Measurements from ENCODE around the gene CAST. TPM values are rescaled to one million over a fixed set of nuclear protein-coding genes. Genes with fewer than 3 reads are reported as not detected.

The CAST gene
- total RNA-seq, 1 experiment from 2014 or later: 395 TPM

- H3K27ac Mint-ChIP-seq (ENCODE audit: unreplicated experiment): peak overlapping the region; percentile 45
- H3K27me3 Mint-ChIP-seq (ENCODE audit: unreplicated experiment): no peaks in the 10 kb centered on the region
- intact Hi-C loops (cut with micrococcal nuclease; ENCODE audit: unreplicated experiment): no loop called here
- H3K4me1 Mint-ChIP-seq (ENCODE audit: low read depth, unreplicated experiment): peaks cover 98% of the 10 kb centered on the region
- H3K4me3 Mint-ChIP-seq (ENCODE audit: low read depth, unreplicated experiment): no peak overlapping the region
- BruUV-seq (replicated peaks): no TSS peak
- DNase-seq: no peak
- TF ChIP-seq CTCF (IDR thresholded peaks at IDR 0.05; ENCODE audit: unreplicated experiment): no peak
- no peaks in the 10 kb centered on the region for H3K9me3 Mint-ChIP-seq (ENCODE audit: low read depth, unreplicated experiment)
- peaks cover 11% of the 10 kb centered on the region for H3K36me3 Mint-ChIP-seq (ENCODE audit: insufficient read depth, unreplicated experiment)
- CTCF ChIA-PET: no interaction called here
Observed at GRCh38 chr5:96654209-96654608, 8.0 kb upstream of the CAST start.

- BruUV-seq (replicated peaks): no TSS peak
- Mint-ChIP-seq H3K9me3 (ENCODE audit: low read depth, unreplicated experiment) (no peaks in the 10 kb centered on the region), H3K27ac (ENCODE audit: unreplicated experiment) (peak overlapping the region; percentile 0), H3K4me1 (ENCODE audit: low read depth, unreplicated experiment) (peaks cover 97% of the 10 kb centered on the region), H3K4me3 (ENCODE audit: low read depth, unreplicated experiment) (peak overlapping the region; percentile 1), H3K27me3 (ENCODE audit: unreplicated experiment) (no peaks in the 10 kb centered on the region), H3K36me3 (ENCODE audit: insufficient read depth, unreplicated experiment) (peaks cover 11% of the 10 kb centered on the region)
- no peak for DNase-seq
- intact Hi-C loops (cut with micrococcal nuclease; ENCODE audit: unreplicated experiment): no loop called here
- no peak for TF ChIP-seq CTCF (IDR thresholded peaks at IDR 0.05; ENCODE audit: unreplicated experiment)
- CTCF ChIA-PET: interaction anchor here (1.2 to 1.5 kb wide), 2 partner anchors 25 to 28 kb away, joined by 3 read pairs; no protein-coding TSS in a partner anchor
Observed at GRCh38 chr5:96655085-96655484, 7.1 kb upstream of the CAST start.

DNA sequence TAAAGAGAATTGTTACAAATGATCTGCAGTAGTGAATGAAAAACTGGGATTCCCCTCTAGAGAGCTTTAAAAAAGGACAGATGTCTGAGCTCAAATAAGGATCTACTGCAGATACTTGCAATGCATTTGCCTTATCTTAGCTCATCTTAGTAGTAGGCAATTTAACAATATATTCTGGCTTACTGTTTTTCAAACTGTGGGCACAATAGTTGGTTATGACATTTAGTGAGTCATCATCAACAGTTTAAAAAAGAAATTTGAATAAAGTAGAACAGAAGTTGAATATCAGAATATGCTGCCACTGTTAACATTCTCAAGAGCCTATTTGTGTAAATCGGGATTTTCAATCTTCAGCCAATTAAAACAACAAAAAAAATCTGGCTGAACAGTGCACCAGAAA, 6.7 kb upstream of the CAST start:
- Mint-ChIP-seq H3K4me1 (ENCODE audit: low read depth, unreplicated experiment) (peaks cover 97% of the 10 kb centered on the region), H3K27me3 (ENCODE audit: unreplicated experiment) (no peaks in the 10 kb centered on the region), H3K36me3 (ENCODE audit: insufficient read depth, unreplicated experiment) (peaks cover 11% of the 10 kb centered on the region), H3K9me3 (ENCODE audit: low read depth, unreplicated experiment) (no peaks in the 10 kb centered on the region), H3K27ac (ENCODE audit: unreplicated experiment) (peak overlapping the region; percentile 98), H3K4me3 (ENCODE audit: low read depth, unreplicated experiment) (peak overlapping the region; percentile 1)
- no TSS peak for BruUV-seq (replicated peaks)
- DNase-seq: no peak
- CTCF ChIA-PET: interaction anchor here (1.2 to 1.5 kb wide), 2 partner anchors 26 to 29 kb away, joined by 3 read pairs; no protein-coding TSS in a partner anchor
- intact Hi-C loops (cut with micrococcal nuclease; ENCODE audit: unreplicated experiment): no loop called here
- TF ChIP-seq CTCF (IDR thresholded peaks at IDR 0.05; ENCODE audit: unreplicated experiment): no peak

DNA sequence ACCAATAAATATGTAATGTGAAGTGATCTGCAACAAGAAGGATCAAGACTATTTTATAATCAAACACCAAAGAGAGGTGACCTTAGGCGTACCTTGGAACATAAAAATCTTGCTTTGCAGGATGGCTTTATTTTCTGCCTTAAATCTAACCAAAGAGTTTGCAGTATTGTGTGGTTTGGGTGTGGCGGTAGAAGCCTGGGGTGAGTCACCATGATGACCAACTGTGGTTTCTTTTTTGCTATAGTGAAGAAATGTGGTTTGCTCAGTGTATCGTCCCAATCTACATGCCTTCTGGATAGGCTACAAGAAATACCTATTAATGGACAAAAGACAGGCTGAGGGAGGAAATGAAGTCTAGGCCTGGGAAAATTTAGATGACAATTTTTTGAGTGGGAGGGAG, 5.1 kb upstream of the CAST start:
- no TSS peak for BruUV-seq (replicated peaks)
- peak overlapping the region; percentile 98 for H3K27ac Mint-ChIP-seq (ENCODE audit: unreplicated experiment)
- intact Hi-C loops (cut with micrococcal nuclease; ENCODE audit: unreplicated experiment): loop anchor here (1.0 kb wide), 1 partner anchor 30 kb away; no protein-coding TSS in a partner anchor
- no peak for TF ChIP-seq CTCF (IDR thresholded peaks at IDR 0.05; ENCODE audit: unreplicated experiment)
- CTCF ChIA-PET: interaction anchor here (1.8 kb wide), 2 partner anchors 31 to 43 kb away, joined by 5 read pairs; no protein-coding TSS in a partner anchor
- peak overlapping the region; percentile 56 for H3K4me3 Mint-ChIP-seq (ENCODE audit: low read depth, unreplicated experiment)
- H3K36me3 Mint-ChIP-seq (ENCODE audit: insufficient read depth, unreplicated experiment): peaks cover 21% of the 10 kb centered on the region
- H3K27me3 Mint-ChIP-seq (ENCODE audit: unreplicated experiment): no peaks in the 10 kb centered on the region
- no peaks in the 10 kb centered on the region for H3K9me3 Mint-ChIP-seq (ENCODE audit: low read depth, unreplicated experiment)
- H3K4me1 Mint-ChIP-seq (ENCODE audit: low read depth, unreplicated experiment): peaks cover 94% of the 10 kb centered on the region
- peak; percentile 76 for DNase-seq
